Muscle layer of duodenum (tissue), 2 donors: ENCODE data around the gene CSTF3.

Source experiments
- H3K27ac ChIP-seq: one replicate; pipeline ENCODE4 v1.7.0; 2013; ENCODE audit warnings: mild to moderate bottlenecking, low read length
- H3K27me3 ChIP-seq: one replicate; pipeline ENCODE4 v1.7.0; 2013; ENCODE audit warnings: low read depth, mild to moderate bottlenecking, control low read depth, low read length
- H3K36me3 ChIP-seq, 2 donors: one replicate each; pipeline ENCODE4 v1.7.0; 2013; ENCODE audit warnings: low read length in 2 of 2, control low read depth in 1 of 2, mild to moderate bottlenecking in 1 of 2; ENCODE audit not compliant: insufficient read depth in 2 of 2, control insufficient read depth in 1 of 2
- H3K4me1 ChIP-seq, 2 donors: one replicate each; pipeline ENCODE4 v1.7.0; 2013; ENCODE audit warnings: low read length in 2 of 2, mild to moderate bottlenecking in 2 of 2, control low read depth in 1 of 2, moderate library complexity in 1 of 2; ENCODE audit not compliant: insufficient read depth in 2 of 2, control insufficient read depth in 1 of 2
- H3K4me3 ChIP-seq, 2 donors: one replicate each; pipeline ENCODE4 v1.7.0; 2013; ENCODE audit warnings: low read length in 2 of 2, low read depth in 1 of 2, mild to moderate bottlenecking in 1 of 2
- H3K9me3 ChIP-seq, 2 donors: one replicate each; pipeline ENCODE4 v1.7.0; 2013; ENCODE audit warnings: low read length in 2 of 2, control low read depth in 1 of 2, mild to moderate bottlenecking in 1 of 2; ENCODE audit not compliant: control insufficient read depth in 1 of 2
- donor health status: healthy.

CSTF3 gene

DNA sequence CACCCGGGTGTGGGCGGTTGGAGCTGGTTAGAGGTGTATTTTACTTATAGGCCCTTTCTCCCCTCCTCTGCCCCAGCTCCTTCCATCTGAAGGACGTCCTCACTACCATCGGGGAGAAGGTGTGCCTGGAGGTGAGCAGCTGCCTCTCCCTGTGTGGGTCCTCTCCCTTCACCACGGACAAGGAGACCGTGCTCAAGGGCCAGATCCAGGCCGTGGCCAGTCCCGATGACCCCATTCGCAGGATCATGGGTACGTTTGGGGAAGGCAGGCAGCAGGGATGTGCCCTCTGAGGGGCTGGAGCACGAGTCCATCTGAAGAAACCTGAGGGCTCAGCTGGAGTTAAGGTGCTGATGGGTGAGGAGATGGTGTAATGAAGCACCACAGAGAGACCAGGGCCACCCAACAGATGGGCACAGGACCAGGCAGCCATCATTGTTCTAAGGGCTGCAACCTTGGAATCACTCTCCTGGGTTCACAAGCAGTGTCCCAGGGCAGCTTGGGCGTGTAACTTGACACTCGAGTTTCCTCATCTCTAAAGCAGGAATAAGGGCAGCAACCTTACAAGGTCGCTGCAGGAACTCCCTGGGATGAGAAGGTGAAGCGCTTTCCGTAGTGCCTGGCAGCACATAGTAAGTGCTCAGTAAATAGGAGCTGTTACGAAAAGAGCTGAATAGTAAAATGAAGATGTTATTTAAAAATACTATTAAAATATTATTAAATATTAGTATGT is 92.5 kb downstream of the CSTF3 start:
- peaks cover 38 to 72% of the 10 kb centered on the region in 2 donors for H3K36me3 ChIP-seq
- H3K4me3 ChIP-seq = no peak overlapping the region
- H3K4me1 ChIP-seq = peaks cover 8 to 19% of the 10 kb centered on the region in 2 donors
- no peaks in the 10 kb centered on the region for H3K27me3 ChIP-seq
- H3K27ac ChIP-seq = no peak overlapping the region
- H3K9me3 ChIP-seq = no peaks in the 10 kb centered on the region

DNA sequence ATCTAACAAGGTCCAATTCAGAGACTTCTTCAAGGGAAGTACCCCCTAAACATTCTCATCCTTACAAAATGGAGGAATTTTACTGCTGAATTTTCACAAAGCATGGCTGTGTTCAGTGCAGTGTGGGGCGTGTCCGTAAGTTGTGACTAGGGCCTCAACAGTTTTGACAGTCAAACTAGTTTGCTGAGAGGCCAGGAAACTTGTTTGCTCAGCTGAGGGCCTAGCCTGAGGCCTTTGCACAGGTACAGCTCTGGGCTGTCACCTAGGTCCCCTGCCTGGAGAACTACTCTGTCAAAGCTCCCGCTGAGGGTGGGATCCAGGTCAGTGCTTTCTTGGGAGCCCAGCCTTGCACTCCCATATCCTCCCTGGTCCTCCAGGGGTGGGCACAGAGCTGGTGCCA is 94.0 kb downstream of the CSTF3 start:
- Histone ChIP-seq H3K9me3 (no peaks in the 10 kb centered on the region), H3K4me3 (no peak overlapping the region), H3K27ac (no peak overlapping the region), H3K4me1 (peaks cover 12 to 32% of the 10 kb centered on the region in 2 donors), H3K27me3 (no peaks in the 10 kb centered on the region), H3K36me3 (peaks cover 32 to 57% of the 10 kb centered on the region in 2 donors)

DNA sequence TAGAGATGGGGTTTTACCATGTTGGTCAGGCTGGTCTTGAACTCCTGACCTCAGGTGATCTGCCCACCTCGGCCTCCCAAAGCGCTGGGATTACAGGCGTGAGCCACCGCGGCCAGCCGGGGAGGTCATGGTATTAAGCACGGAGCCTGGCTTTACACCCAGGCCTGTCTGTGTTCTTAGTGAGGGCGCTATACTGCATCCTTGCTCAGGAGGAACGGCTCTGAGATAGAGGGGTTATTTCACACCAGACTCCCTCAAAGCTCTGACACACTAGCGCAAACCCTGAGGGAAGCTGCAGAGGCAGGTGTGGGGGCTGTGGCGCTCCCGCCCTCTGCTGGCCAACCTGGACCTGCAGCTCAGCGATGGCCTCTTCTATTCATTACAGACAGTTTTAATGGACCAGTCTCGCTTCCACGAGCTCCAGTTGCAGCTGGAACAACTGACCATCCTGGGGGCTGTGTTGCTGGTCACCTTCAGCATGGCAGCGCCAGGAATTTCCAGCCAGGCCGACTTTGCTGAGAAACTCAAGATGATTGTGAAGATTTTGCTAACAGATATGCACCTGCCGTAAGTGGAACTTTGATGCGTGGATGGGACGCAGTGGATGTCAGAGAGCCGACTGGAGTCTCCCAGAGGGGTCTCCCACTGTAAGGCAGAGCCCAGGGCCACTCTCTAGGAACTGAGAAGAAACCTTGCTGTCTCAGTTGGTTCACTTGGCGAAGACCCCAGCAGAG is 95.7 kb downstream of the CSTF3 start:
- Histone ChIP-seq H3K9me3 (no peaks in the 10 kb centered on the region), H3K36me3 (peaks cover 24 to 41% of the 10 kb centered on the region in 2 donors), H3K4me3 (no peak overlapping the region), H3K27me3 (no peaks in the 10 kb centered on the region), H3K27ac (no peak overlapping the region), H3K4me1 (peaks cover 12 to 36% of the 10 kb centered on the region in 2 donors)

DNA sequence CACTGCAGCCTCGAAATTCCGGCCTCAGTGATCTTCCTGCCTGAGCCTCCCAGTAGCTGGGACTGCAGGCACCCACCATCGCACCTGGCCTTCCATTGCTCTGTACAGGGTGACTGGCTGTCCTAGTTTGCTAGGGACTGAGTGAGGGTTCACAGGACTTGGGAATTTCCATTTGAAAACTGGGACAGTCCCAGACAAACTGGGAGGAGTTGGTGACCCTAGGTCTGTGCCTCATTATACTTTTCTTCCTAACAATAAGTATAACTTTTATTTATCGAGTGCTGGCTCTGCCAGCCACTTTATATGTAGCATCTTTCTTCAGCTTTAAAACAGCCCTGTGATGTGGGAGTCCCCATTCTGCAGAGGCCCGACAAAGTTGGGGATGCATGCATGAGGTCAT is 96.4 kb downstream of the CSTF3 start:
- H3K36me3 ChIP-seq = peaks cover 32 to 39% of the 10 kb centered on the region in 2 donors
- H3K4me1 ChIP-seq = peaks cover 12 to 36% of the 10 kb centered on the region in 2 donors
- no peak overlapping the region for H3K4me3 ChIP-seq
- no peaks in the 10 kb centered on the region for H3K27me3 ChIP-seq
- no peak overlapping the region for H3K27ac ChIP-seq
- no peaks in the 10 kb centered on the region for H3K9me3 ChIP-seq

DNA sequence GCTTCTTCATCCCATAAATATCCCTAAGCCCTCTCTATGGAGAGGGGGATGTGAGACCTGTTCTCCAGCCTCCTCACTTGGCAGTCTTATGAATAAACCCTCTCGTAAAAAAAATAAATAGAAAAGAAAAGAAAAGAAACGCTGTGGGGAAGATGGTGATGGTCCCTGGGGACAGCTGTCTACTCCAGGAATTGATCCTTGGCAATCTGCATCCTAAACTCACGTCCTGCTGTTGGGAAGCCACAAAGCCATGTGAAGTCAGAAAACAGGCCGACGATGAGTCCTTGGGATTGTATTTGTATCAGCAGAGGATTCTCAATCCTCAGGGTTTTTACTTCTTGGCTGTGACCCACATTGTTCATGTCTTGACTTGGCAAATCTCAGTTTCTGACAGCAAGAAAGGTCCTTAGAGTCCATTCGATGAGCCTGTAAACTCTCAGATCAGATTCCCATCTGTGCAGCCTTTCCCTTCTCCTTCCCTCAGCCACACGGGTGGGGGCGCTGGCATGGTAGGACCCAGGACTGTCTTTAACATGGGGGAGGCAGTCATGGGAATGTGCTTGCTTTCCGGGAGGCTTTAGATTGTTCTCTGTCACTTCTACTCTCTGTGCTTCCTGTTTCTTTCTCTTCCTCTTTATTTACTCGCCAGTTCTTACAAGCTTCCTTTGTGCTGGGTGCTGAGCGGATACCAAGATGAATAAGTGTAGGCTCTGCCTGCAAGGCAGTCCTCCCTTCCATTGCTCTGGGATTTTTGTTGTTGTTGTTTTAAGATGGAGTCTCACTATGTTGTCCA is 97.1 kb downstream of the CSTF3 start:
- Histone ChIP-seq H3K27me3 (no peaks in the 10 kb centered on the region), H3K9me3 (no peaks in the 10 kb centered on the region), H3K36me3 (peaks cover 34 to 38% of the 10 kb centered on the region in 2 donors), H3K4me3 (peak overlapping the region in 1 of 2 donors; percentile 14), H3K27ac (peak overlapping the region; percentile 85), H3K4me1 (peaks cover 12 to 36% of the 10 kb centered on the region in 2 donors)

DNA sequence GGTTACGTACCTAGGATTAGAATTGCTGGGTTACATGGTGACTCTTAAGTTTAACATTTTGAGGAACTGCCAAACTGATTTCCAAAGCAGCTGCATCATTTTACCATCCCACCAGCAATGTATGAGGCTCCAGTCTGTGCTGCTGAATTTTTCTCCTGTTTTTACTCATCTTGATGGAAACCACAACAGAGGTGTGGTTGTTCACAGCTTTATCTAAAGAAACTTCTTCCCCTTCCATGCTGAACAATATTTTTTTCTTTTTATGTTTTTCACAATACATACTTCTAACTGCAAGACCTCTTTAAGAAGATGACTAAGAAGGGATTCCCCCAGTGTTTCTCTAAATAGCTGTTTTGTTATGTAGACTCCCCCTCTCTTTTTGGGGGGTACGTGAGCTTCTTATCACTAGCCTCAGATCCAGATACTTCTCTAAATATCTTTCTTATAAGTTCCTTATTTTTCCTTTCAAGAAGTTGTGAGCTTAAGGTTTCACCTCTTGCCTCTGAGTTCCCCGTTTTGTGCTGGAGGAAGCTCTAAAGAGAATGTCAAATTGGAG is 97.9 kb downstream of the CSTF3 start:
- H3K4me1 ChIP-seq = peaks cover 12 to 36% of the 10 kb centered on the region in 2 donors

DNA sequence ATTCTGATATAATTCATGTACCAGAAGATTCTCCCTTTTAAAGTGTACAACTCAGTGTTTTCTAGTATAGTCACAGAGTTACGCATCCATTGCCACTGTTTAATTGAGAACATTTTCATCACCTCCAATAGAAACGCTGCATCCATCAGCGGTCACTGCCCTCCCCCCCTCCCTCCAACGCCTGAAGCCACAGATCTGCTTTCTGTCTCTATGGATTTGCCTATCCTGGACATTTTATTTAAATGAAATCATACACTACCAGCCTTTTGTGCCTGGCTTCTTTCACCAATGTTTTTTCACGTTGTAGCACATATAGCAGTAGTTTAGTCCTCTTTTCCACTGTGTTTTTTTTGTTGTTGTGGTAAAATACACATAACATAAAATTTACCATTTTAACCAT is 99.1 kb downstream of the CSTF3 start:
- Histone ChIP-seq H3K36me3 (peaks cover 34% of the 10 kb centered on the region in 2 donors), H3K27ac (peak overlapping the region; percentile 85)

More for the DNA sequence above, 97.9 kb downstream of the CSTF3 start:
- Histone ChIP-seq H3K4me3 (peak overlapping the region in 1 of 2 donors; percentile 14), H3K36me3 (peaks cover 33 to 38% of the 10 kb centered on the region in 2 donors), H3K27ac (peak overlapping the region; percentile 85), H3K9me3 (no peaks in the 10 kb centered on the region), H3K27me3 (no peaks in the 10 kb centered on the region)

DNA sequence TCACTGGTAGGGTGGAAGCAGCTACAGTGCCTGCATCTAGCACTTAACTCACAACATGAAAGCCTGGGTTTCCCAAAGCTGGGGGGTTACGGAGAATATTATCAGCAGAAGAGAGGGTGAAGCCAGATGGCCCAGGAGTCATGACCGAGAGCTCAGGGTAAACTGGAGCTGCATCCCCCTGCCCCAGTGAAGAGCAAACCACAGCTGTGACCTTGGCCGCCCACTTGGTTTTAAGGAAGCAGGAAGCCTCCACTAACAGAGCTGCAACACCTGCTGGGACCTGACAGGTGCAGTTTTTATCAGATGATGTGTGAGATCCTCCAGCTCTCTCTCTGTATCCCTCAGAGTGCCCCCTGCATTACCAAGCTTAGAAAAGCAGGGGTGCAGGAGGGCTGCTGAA is 101.0 kb downstream of the CSTF3 start:
- Histone ChIP-seq H3K9me3 (no peaks in the 10 kb centered on the region), H3K4me3 (no peak overlapping the region), H3K36me3 (peaks cover 19 to 26% of the 10 kb centered on the region in 2 donors), H3K27ac (peak overlapping the region; percentile 78), H3K27me3 (no peaks in the 10 kb centered on the region), H3K4me1 (peaks cover 12 to 33% of the 10 kb centered on the region in 2 donors)

More for the DNA sequence above, 99.1 kb downstream of the CSTF3 start:
- no peak overlapping the region for H3K4me3 ChIP-seq
- H3K9me3 ChIP-seq = no peaks in the 10 kb centered on the region
- H3K27me3 ChIP-seq = no peaks in the 10 kb centered on the region
- H3K4me1 ChIP-seq = peaks cover 12 to 36% of the 10 kb centered on the region in 2 donors

DNA sequence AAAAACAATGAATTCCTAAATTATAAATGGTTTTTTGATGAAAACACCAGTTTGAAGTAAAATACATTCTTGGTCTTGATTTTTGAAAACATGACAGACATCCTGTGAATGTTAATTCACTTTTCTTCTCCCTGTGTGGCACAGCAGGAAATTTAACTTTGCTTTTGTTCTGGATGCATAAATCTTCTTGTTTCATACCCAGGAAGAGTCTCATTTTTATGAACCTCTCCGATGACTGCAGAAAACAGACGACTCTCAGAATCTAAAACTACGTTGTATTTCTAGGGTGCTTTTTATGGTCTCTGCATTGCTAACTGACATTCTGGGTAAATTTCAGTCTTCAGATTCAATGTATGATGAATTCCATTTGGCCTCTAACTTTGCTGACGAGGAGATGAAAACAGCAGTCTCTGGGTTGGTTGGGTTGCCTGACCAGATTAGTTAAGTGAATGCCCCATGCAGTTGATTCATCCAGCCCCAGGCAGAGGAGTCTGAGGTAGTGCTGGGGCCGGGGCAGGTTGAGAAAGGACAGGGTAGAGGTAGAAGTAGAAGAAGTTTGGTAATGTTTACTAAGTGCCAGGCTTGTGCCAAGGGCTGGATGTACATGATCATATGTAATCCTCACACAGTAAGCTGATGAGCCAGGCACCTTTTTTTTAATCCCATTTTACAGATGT is 101.8 kb downstream of the CSTF3 start:
- H3K36me3 ChIP-seq = peaks cover 22 to 26% of the 10 kb centered on the region in 2 donors
- peaks cover 11 to 24% of the 10 kb centered on the region in 2 donors for H3K4me1 ChIP-seq

DNA sequence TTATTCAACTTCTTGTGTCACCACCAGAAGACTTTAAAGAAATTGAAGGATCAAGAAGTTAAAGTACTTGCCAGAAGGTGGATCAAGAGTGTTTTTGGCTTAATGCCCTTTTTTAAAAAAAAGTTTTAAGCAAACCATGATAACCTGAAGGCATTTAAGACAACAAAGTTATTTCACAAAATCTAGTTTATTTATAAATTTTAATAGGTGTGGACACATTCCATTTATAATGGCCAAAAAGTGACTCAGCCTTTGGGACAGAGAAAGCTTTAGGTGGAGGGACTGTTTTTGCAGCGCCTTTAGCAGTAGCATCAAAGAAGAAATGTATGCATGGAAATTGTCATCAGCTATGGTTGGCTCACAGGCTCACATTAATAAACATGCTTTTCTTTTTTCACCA is 104.0 kb downstream of the CSTF3 start:
- Histone ChIP-seq H3K9me3 (no peaks in the 10 kb centered on the region), H3K36me3 (peaks cover 22 to 26% of the 10 kb centered on the region in 2 donors), H3K4me1 (peaks cover 0 to 5% of the 10 kb centered on the region in 2 donors), H3K27ac (no peak overlapping the region), H3K27me3 (no peaks in the 10 kb centered on the region), H3K4me3 (no peak overlapping the region)

More for the DNA sequence above, 101.8 kb downstream of the CSTF3 start:
- no peak overlapping the region for H3K27ac ChIP-seq
- H3K9me3 ChIP-seq = no peaks in the 10 kb centered on the region
- no peaks in the 10 kb centered on the region for H3K27me3 ChIP-seq
- H3K4me3 ChIP-seq = no peak overlapping the region
